OCI-LY1 (cell line): Measurements from ENCODE around the gene RNF44.

Source experiments
- H2AFZ ChIP-seq: fragments of 200-600 bp; sonication (generic), shearing (Covaris generic); 2 replicates; pipeline ENCODE4 v1.6.0; 2014; ENCODE audit warnings: antibody characterized with exemption, mild to moderate bottlenecking, low read length
- H3F3A ChIP-seq: fragments of 200-600 bp; sonication (generic), shearing (Covaris generic); 2 replicates; pipeline ENCODE4 v1.6.0; 2014; ENCODE audit warnings: mild to moderate bottlenecking, antibody characterized with exemption, low read length, moderate library complexity; ENCODE audit not compliant: insufficient read depth
- H3K27ac ChIP-seq: fragments of 200-600 bp; sonication (generic); 2 replicates; pipeline ENCODE4 v1.5.1; 2014; ENCODE audit warnings: low read length, mixed run types, mild to moderate bottlenecking, low read depth; ENCODE audit not compliant: poor library complexity, severe bottlenecking
- H3K27me3 ChIP-seq: fragments of 200-600 bp; sonication (generic); 2 replicates; pipeline ENCODE4 v1.6.0; 2014; ENCODE audit warnings: antibody characterized with exemption, mild to moderate bottlenecking, low read length, moderate library complexity; ENCODE audit not compliant: insufficient read depth
- H3K36me3 ChIP-seq: fragments of 200-600 bp; sonication (generic); 2 replicates; pipeline ENCODE4 v1.6.1; 2014; ENCODE audit warnings: mild to moderate bottlenecking, antibody characterized with exemption, low read length, moderate library complexity, mixed read lengths; ENCODE audit not compliant: insufficient read depth
- H3K4me1 ChIP-seq: fragments of 200-600 bp; sonication (generic); 2 replicates; pipeline ENCODE4 v1.5.1; 2014; ENCODE audit warnings: mild to moderate bottlenecking, low read length, moderate library complexity; ENCODE audit not compliant: insufficient read depth, severe bottlenecking
- H3K4me2 ChIP-seq: fragments of 200-600 bp; sonication (generic), shearing (Covaris generic); 2 replicates; pipeline ENCODE4 v1.6.1; 2014; ENCODE audit warnings: low read length
- H3K4me3 ChIP-seq: fragments of 200-600 bp; sonication (generic); 2 replicates; pipeline ENCODE4 v1.5.1; 2014; ENCODE audit warnings: low read length, low read depth, mild to moderate bottlenecking, mixed read lengths; ENCODE audit not compliant: poor library complexity, severe bottlenecking
- H3K79me2 ChIP-seq: fragments of 200-600 bp; shearing (Covaris generic); 2 replicates; pipeline ENCODE4 v1.6.1; 2016; ENCODE audit warnings: mixed run types, low read length, mixed read lengths; ENCODE audit not compliant: insufficient read depth
- H3K9ac ChIP-seq: fragments of 200-600 bp; sonication (generic), shearing (Covaris generic); 2 replicates; pipeline ENCODE4 v1.6.1; 2014; ENCODE audit warnings: mild to moderate bottlenecking, low read length, mixed read lengths
- H3K9me2 ChIP-seq: fragments of 200-600 bp; sonication (generic), shearing (Covaris generic); 2 replicates; pipeline ENCODE4 v1.6.1; 2014; ENCODE audit warnings: low read depth, mild to moderate bottlenecking, low read length, mixed read lengths
- H3K9me3 ChIP-seq: fragments of 200-600 bp; shearing (Covaris generic); 2 replicates; pipeline ENCODE4 v1.6.1; 2014; ENCODE audit warnings: low read length, mixed read lengths
- H4K20me1 ChIP-seq: fragments of 200-600 bp; sonication (generic), shearing (Covaris generic); 2 replicates; pipeline ENCODE4 v1.6.0; 2016; ENCODE audit warnings: mild to moderate bottlenecking, low read length; ENCODE audit not compliant: insufficient read depth
- EZH2 ChIP-seq: fragments of 200-600 bp; sonication (generic), shearing (Covaris generic); IDR thresholded peaks from 2 replicates; pipeline ENCODE4 v1.8.0; 2017; ENCODE audit warnings: borderline replicate concordance, mixed run types, mild to moderate bottlenecking, antibody characterized with exemption, low read length, moderate library complexity, mixed read lengths
- TF ChIP-seq, protein P1 (sequence below): fragments of 200-600 bp; sonication (generic), shearing (Covaris generic); IDR thresholded peaks from 2 replicates; pipeline ENCODE4 v1.5.1; 2017; ENCODE audit warnings: mild to moderate bottlenecking, antibody characterized with exemption, low read length, moderate library complexity, mixed read lengths

RNF44 gene

DNA sequence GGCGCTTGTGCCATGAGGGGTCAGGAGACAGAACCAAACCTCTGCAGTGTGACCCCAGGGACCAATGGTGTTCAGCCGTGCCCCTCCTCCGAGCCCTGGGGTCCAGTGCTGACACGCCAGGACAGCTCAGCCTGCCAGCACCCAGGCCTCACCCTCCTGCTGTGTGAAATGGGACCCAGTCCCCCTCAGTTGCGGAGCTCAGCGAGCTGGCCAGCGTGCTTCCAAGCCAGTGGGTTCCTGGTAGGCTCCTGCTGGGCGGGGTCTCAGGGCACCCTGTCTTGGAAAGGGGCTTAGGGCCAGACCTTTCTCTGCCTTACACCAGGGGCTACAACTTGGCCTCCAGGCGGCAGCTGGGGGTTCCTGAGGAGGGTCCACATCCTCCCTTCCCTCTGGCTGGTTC lies 4.4 kb downstream of the RNF44 start:
- Histone ChIP-seq H4K20me1 (no peaks in the 10 kb centered on the region), H3K36me3 (peaks cover 62% of the 10 kb centered on the region), H3K9ac (peak overlapping the region; percentile 99; the same call in 1 of the 2 replicates), H3K9me2 (no peaks in the 10 kb centered on the region), H3K27me3 (no peaks in the 10 kb centered on the region), H3K4me2 (peak overlapping the region; percentile 95), H2AFZ (no peak overlapping the region), H3K4me3 (peak overlapping the region; percentile 94), H3F3A (no peaks in the 10 kb centered on the region), H3K79me2 (peaks cover 34% of the 10 kb centered on the region), H3K27ac (peak overlapping the region; percentile 96), H3K4me1 (peaks cover 68% of the 10 kb centered on the region), H3K9me3 (no peaks in the 10 kb centered on the region)
- no peak for TF ChIP-seq EZH2
- TF ChIP-seq, protein P1, sequence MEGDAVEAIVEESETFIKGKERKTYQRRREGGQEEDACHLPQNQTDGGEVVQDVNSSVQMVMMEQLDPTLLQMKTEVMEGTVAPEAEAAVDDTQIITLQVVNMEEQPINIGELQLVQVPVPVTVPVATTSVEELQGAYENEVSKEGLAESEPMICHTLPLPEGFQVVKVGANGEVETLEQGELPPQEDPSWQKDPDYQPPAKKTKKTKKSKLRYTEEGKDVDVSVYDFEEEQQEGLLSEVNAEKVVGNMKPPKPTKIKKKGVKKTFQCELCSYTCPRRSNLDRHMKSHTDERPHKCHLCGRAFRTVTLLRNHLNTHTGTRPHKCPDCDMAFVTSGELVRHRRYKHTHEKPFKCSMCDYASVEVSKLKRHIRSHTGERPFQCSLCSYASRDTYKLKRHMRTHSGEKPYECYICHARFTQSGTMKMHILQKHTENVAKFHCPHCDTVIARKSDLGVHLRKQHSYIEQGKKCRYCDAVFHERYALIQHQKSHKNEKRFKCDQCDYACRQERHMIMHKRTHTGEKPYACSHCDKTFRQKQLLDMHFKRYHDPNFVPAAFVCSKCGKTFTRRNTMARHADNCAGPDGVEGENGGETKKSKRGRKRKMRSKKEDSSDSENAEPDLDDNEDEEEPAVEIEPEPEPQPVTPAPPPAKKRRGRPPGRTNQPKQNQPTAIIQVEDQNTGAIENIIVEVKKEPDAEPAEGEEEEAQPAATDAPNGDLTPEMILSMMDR, result no peak

DNA sequence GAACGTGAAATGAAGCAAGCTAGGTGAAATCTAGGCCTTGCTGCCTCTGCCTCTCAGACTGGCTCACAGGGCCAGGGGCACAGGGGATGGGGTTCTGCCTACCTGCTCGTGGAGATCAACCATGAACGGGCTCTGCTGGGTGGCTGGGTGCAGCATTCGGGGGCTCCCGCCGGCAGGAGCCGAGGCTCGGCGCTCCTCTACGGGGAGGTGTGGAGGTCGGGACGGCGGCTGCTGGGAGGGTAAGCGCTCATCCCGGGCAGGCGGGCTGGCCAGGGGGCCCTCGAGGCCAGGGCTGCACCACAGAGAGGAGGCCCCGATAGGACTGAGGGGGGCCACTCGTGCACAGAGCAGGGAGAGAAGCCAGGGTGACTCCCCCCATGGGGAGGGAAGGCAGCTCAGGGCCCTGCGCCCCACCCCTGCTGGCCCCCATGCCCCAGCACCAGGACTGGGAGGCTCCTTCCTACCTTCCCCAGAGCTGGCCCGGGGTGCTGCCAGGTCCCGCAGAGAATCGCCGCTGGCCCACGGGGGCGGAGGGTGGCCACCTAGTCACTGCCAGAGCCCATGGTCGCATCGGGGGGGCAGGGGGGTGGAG lies 5.2 kb downstream of the RNF44 start:
- Histone ChIP-seq H3K4me1 (peaks cover 68% of the 10 kb centered on the region), H3K9me3 (no peaks in the 10 kb centered on the region), H3K36me3 (peaks cover 69% of the 10 kb centered on the region), H2AFZ (no peak overlapping the region), H3K27ac (peak overlapping the region; percentile 91), H3K79me2 (peaks cover 34% of the 10 kb centered on the region), H3F3A (no peaks in the 10 kb centered on the region), H3K27me3 (no peaks in the 10 kb centered on the region), H4K20me1 (no peaks in the 10 kb centered on the region), H3K9ac (no peak overlapping the region; the same call in 1 of the 2 replicates), H3K4me2 (peak overlapping the region; percentile 43; the same call in 1 of the 2 replicates), H3K4me3 (no peak overlapping the region), H3K9me2 (no peaks in the 10 kb centered on the region)
- no peak for TF ChIP-seq EZH2
- TF ChIP-seq, protein P1, result no peak

DNA sequence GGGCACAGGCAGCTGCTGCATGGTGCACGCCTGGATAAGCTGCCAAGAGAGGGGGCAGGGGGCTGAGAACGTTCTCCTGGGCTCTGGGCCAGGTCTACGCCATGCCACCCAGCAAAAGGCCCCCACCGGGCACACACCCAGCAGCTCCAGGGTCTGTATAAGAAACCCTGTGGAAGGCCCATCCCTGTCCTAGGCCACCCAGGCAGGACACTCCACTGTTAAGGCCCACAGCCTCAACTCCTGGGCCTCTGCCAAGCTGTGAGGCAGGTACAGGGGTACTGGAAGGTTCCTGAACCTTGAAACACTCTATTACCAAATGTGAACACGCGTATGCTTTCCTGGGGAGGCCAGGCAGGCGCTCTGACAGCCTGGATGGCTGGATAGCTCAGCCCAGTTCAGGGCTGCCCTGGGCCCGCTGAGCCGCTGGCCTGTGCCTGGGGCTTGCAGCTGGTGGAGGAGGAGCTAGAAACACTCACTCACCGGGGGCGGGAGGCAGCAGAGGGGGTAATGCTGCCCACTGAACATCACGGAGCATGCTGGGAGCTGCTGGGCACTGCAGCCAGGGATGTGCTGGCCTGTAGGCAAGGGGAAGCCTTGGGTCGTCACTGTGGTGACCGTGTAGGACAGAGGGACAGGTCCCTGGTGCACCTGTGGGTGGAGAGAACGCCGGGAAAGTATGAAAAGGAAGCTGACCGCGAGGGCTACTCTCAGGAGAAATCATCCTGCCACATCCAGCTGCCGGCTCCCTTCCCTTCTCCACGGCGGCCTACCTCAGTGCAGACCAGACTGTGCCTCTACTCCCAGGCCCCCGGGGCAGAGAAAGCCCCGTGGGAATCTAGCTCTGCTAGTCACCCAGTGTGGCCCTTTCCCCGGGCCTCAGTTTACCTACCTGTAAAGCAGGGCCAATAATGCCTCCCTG lies 6.0 kb downstream of the RNF44 start:
- peak overlapping the region; percentile 5; the same call in 1 of the 2 replicates for H3K9ac ChIP-seq
- no peak overlapping the region for H2AFZ ChIP-seq
- peak overlapping the region; percentile 43; the same call in 1 of the 2 replicates for H3K4me2 ChIP-seq
- TF ChIP-seq EZH2, result no peak
- TF ChIP-seq, protein P1, result no peak
- no peaks in the 10 kb centered on the region for H3K9me2 ChIP-seq
- H3K9me3 ChIP-seq, result no peaks in the 10 kb centered on the region
- peaks cover 68% of the 10 kb centered on the region for H3K4me1 ChIP-seq
- peak overlapping the region; percentile 91 for H3K27ac ChIP-seq
- H3K36me3 ChIP-seq, result peaks cover 74% of the 10 kb centered on the region
- no peak overlapping the region for H3K4me3 ChIP-seq
- H3K79me2 ChIP-seq, result peaks cover 30% of the 10 kb centered on the region
- no peaks in the 10 kb centered on the region for H3F3A ChIP-seq
- H3K27me3 ChIP-seq, result no peaks in the 10 kb centered on the region
- H4K20me1 ChIP-seq, result no peaks in the 10 kb centered on the region
